Thyroid gland (tissue), 4 donors: Measurements from ENCODE around the gene C7orf25.

Source experiments
- POLR2A ChIP-seq, 2 donors: fragments of 450-650 bp; IDR thresholded peaks; one replicate each; pipeline ENCODE4 v1.6.1; 2017; ENCODE audit warnings: antibody characterized with exemption in 2 of 2, mild to moderate bottlenecking in 2 of 2, moderate library complexity in 1 of 2
- TF ChIP-seq, protein P1 (sequence below), 6 experiments: fragments of 200-600 bp in 3 of 6; fragments of 450-650 bp in 3 of 6; sonication (generic) in 3 of 6; IDR thresholded peaks; one replicate each; pipeline ENCODE4 v1.5.1; 2016 to 2019; ENCODE audit warnings: antibody characterized with exemption in 6 of 6, mild to moderate bottlenecking in 2 of 6, inconsistent platforms in 1 of 6, moderate library complexity in 1 of 6

DNA sequence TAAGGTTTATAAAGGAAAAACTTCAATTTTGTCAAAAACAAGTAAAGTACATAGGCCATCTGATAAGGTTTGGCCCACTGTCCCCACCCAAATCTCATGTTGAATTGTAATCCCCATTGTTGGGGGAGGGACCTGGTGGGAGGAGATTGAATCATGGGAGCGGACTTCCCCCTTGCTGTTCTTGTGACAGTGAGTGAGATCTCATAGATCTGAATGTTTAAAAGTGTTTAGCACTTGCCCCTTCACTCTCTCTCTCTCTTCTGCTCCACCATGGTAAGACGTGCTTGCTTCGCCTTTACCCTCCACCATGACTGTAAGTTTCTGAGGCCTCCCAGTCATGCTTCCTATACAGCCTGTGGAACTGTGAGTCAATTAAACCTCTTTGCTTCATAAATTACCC, 38.5 kb upstream of the C7orf25 start:
- TF ChIP-seq, protein P1, sequence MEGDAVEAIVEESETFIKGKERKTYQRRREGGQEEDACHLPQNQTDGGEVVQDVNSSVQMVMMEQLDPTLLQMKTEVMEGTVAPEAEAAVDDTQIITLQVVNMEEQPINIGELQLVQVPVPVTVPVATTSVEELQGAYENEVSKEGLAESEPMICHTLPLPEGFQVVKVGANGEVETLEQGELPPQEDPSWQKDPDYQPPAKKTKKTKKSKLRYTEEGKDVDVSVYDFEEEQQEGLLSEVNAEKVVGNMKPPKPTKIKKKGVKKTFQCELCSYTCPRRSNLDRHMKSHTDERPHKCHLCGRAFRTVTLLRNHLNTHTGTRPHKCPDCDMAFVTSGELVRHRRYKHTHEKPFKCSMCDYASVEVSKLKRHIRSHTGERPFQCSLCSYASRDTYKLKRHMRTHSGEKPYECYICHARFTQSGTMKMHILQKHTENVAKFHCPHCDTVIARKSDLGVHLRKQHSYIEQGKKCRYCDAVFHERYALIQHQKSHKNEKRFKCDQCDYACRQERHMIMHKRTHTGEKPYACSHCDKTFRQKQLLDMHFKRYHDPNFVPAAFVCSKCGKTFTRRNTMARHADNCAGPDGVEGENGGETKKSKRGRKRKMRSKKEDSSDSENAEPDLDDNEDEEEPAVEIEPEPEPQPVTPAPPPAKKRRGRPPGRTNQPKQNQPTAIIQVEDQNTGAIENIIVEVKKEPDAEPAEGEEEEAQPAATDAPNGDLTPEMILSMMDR (IDR thresholded peaks at IDR 0.05) = no peak
- TF ChIP-seq POLR2A (IDR thresholded peaks at IDR 0.05) = no peak
